NT2/D1 (cell line): ENCODE results near the gene ITGB2.

Experiments
- SUZ12 ChIP-seq: IDR thresholded peaks from 2 replicates; pipeline ENCODE4 v1.6.1; 2011; ENCODE audit not compliant: insufficient read length, insufficient read depth; ENCODE audit errors: extremely low read depth
- YY1 ChIP-seq: IDR thresholded peaks from 2 replicates; pipeline ENCODE4 v1.6.1; 2011; ENCODE audit not compliant: insufficient read length, insufficient read depth
- ZNF274 ChIP-seq: IDR thresholded peaks from 2 replicates; pipeline ENCODE4 v1.6.1; 2011; ENCODE audit warnings: mild to moderate bottlenecking, low read depth, low read length

GRCh38 chr21:44887807-44888580 is 32.7 kb downstream of the ITGB2 start:
- TF ChIP-seq YY1 (no peak), ZNF274 (no peak), SUZ12 (no peak)
